ENCODE data around the gene CHD3. TPM values are rescaled to one million over a fixed set of nuclear protein-coding genes. Genes with fewer than 3 reads are reported as not detected.

The CHD3 gene
- polyA plus RNA-seq, 2 of the 4 experiments (the other 2 are of a cell fraction) = 56.3 to 111 TPM

- H3K9me3 ChIP-seq = no peaks in the 10 kb centered on the region
- no peak overlapping the region for H3K4me3 ChIP-seq
- CTCF ChIA-PET = interaction anchor here (0.7 to 33.2 kb wide), 11 partner anchors 8 to 193 kb away, joined by 3 to 470 read pairs (median 5); partner anchors contain the start of gene RNF227
- no peak overlapping the region for H3K4me2 ChIP-seq
- H3K4me1 ChIP-seq = peaks cover 16% of the 10 kb centered on the region
- POLR2A ChIA-PET = no interaction called here
- ATAC-seq = no peak
- no peak for FAIRE-seq
- TF ChIP-seq RCOR1 (IDR thresholded peaks at IDR 0.05; ENCODE audit: low read depth, low read length) = no peak
- TF ChIP-seq JUN (IDR thresholded peaks at IDR 0.05) = no peak
- no peak overlapping the region for H3K27ac ChIP-seq
- DNase-seq (ENCODE audit: low read depth in 1 of 2, low spot score in 1 of 2) = no peak
Measured at GRCh38 chr17:7935859-7936258, 47.3 kb downstream of the CHD3 start.

GRCh38 chr17:7940034-7940433 lies 51.4 kb downstream of the CHD3 start:
- CTCF ChIA-PET = interaction anchor here (0.7 to 33.2 kb wide), 13 partner anchors 8 to 134 kb away, joined by 3 to 470 read pairs (median 5); partner anchors contain the start of gene RNF227
- POLR2A ChIA-PET = no interaction called here
- ATAC-seq (no peak), FAIRE-seq (no peak), DNase-seq (ENCODE audit: low read depth in 1 of 2, low spot score in 1 of 2) (no peak)
- WGBS (ENCODE audit: missing lambda C conversion rate) = 92% methylated on average over 4 of the region's 4 CpGs
- no peak overlapping the region for H3K4me2 ChIP-seq
- no peak overlapping the region for H3K27ac ChIP-seq
- H3K4me3 ChIP-seq = no peak overlapping the region
- TF ChIP-seq PHF8 (IDR thresholded peaks at IDR 0.05; ENCODE audit: borderline replicate concordance, low read depth) (no peak), CTCF (IDR thresholded peaks at IDR 0.05) (no peak), PBX3 (IDR thresholded peaks at IDR 0.05) (no peak), EHMT2 (IDR thresholded peaks at IDR 0.05; ENCODE audit: low read depth) (no peak), HMGXB4 (CRISPR knock-in tag; IDR thresholded peaks at IDR 0.05; ENCODE audit: borderline replicate concordance) (no peak), HDAC2 (IDR thresholded peaks at IDR 0.05) (no peak), NR3C1 (IDR thresholded peaks at IDR 0.05) (no peak), BCL3 (IDR thresholded peaks at IDR 0.05) (no peak), ATOH8 (CRISPR knock-in tag; IDR thresholded peaks at IDR 0.05; ENCODE audit: low read depth) (no peak), TFCP2L1 (CRISPR knock-in tag; IDR thresholded peaks at IDR 0.05) (no peak), E2F6 (IDR thresholded peaks at IDR 0.05; ENCODE audit: borderline replicate concordance, low read depth) (no peak), RNF2 (IDR thresholded peaks at IDR 0.05; ENCODE audit: borderline replicate concordance, low read depth) (no peak), NFE2L2 (conservative IDR thresholded peaks at IDR 0.05; ENCODE audit: low read length) (no peak), SREBF2 (IDR thresholded peaks at IDR 0.05) (no peak), MAX (IDR thresholded peaks at IDR 0.05) (no peak), ZFP36 (IDR thresholded peaks at IDR 0.05; ENCODE audit: borderline replicate concordance, partially characterized antibody) (no peak), FOXS1 (CRISPR knock-in tag; IDR thresholded peaks at IDR 0.05) (no peak), CHD4 (IDR thresholded peaks at IDR 0.05; ENCODE audit: borderline replicate concordance) (no peak), REST (IDR thresholded peaks at IDR 0.05) (no peak), ZSCAN20 (CRISPR knock-in tag; IDR thresholded peaks at IDR 0.05) (no peak)
- no peaks in the 10 kb centered on the region for H3K4me1 ChIP-seq
- H3K9me3 ChIP-seq = no peaks in the 10 kb centered on the region
